Measurements from ENCODE around the gene FSTL4.

The FSTL4 gene

GRCh38 chr5:133390416-133391353, 221.7 kb downstream of the FSTL4 start:
- H3K79me2 ChIP-seq (ENCODE audit: insufficient read depth, low read length), result no peaks in the 10 kb centered on the region
- no peaks in the 10 kb centered on the region for H3K27me3 ChIP-seq (ENCODE audit: insufficient read depth, low read length)
- no peaks in the 10 kb centered on the region for H3K4me1 ChIP-seq (ENCODE audit: insufficient read depth, low read length, severe bottlenecking)
- H3K9ac ChIP-seq (ENCODE audit: low read length), result no peak overlapping the region
- TF ChIP-seq CTCF (IDR thresholded peaks at IDR 0.05; ENCODE audit: low read length), result no peak
- TF ChIP-seq EZH2 (IDR thresholded peaks at IDR 0.05; ENCODE audit: borderline replicate concordance, low read length), result no peak
- no peak overlapping the region for H3K27ac ChIP-seq (ENCODE audit: low read depth, low read length, poor library complexity, severe bottlenecking)
- no peaks in the 10 kb centered on the region for H3F3A ChIP-seq (ENCODE audit: insufficient read depth, low read length)
- no peak overlapping the region for H3K4me2 ChIP-seq (ENCODE audit: low read length)
- no peaks in the 10 kb centered on the region for H3K9me2 ChIP-seq (ENCODE audit: low read depth, low read length)
- no peaks in the 10 kb centered on the region for H3K9me3 ChIP-seq (ENCODE audit: low read length)
- H4K20me1 ChIP-seq (ENCODE audit: insufficient read depth, low read length), result no peaks in the 10 kb centered on the region
- H2AFZ ChIP-seq (ENCODE audit: low read length), result no peak overlapping the region
- H3K36me3 ChIP-seq (ENCODE audit: insufficient read depth, low read length), result no peaks in the 10 kb centered on the region
- H3K4me3 ChIP-seq (ENCODE audit: low read depth, low read length, poor library complexity, severe bottlenecking), result no peak overlapping the region

DNA sequence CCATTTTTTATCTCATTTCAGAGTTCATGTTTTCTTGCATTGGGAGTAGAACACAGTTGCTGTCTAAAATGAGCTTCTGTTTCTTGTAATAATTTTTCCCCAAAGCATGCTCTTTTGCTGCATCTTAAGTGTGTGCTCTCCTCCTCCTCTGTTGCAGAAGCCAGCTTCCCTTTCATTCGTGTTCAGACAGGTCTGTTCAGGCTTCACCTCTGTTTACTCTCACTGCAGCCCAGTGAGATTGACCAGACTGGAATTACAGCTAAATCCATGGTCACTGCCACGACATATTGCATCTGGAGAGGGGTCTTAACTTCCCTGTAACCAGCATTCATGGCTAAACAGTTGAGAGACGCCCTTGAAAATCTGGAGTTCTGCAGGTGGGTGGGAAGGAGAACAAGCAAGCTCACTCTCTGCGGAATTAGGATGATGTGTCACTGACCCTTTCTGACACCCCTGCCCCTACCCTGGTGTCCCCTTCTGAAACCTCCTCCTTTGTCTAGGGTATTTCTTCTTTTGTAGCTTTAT, 223.2 kb downstream of the FSTL4 start:
- no peak overlapping the region for H2AFZ ChIP-seq (ENCODE audit: low read length)
- no peaks in the 10 kb centered on the region for H3K27me3 ChIP-seq (ENCODE audit: insufficient read depth, low read length)
- no peak overlapping the region for H3K9ac ChIP-seq (ENCODE audit: low read length)
- TF ChIP-seq CTCF (IDR thresholded peaks at IDR 0.05; ENCODE audit: low read length), result no peak
- TF ChIP-seq EZH2 (IDR thresholded peaks at IDR 0.05; ENCODE audit: borderline replicate concordance, low read length), result no peak
- no peak overlapping the region for H3K4me2 ChIP-seq (ENCODE audit: low read length)
- no peaks in the 10 kb centered on the region for H3K4me1 ChIP-seq (ENCODE audit: insufficient read depth, low read length, severe bottlenecking)
- H3K9me2 ChIP-seq (ENCODE audit: low read depth, low read length), result no peaks in the 10 kb centered on the region
- H4K20me1 ChIP-seq (ENCODE audit: insufficient read depth, low read length), result no peaks in the 10 kb centered on the region
- H3F3A ChIP-seq (ENCODE audit: insufficient read depth, low read length), result no peaks in the 10 kb centered on the region
- no peaks in the 10 kb centered on the region for H3K36me3 ChIP-seq (ENCODE audit: insufficient read depth, low read length)
- H3K9me3 ChIP-seq (ENCODE audit: low read length), result no peaks in the 10 kb centered on the region
- H3K4me3 ChIP-seq (ENCODE audit: low read depth, low read length, poor library complexity, severe bottlenecking), result no peak overlapping the region
- H3K79me2 ChIP-seq (ENCODE audit: insufficient read depth, low read length), result no peaks in the 10 kb centered on the region
- no peak overlapping the region for H3K27ac ChIP-seq (ENCODE audit: low read depth, low read length, poor library complexity, severe bottlenecking)

DNA sequence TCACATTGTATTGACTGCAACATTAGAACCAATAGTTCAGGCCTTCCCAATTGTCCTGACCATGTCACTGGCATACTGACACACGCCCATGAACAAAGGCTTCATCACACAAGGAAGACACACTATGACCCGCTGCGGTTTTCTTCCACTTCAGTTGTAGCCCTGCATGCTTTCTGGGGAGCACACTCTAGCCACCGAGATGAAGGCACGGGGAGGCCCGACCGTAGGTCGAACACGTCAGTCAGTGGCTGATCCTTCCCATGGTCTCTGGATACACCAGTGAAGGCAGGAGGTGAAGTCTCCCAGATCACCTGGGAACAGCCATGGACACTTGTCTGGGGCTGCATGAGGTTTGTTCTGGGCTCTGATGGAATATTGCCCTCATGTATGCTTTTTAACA, 224.7 kb downstream of the FSTL4 start:
- Histone ChIP-seq H3F3A (ENCODE audit: insufficient read depth, low read length) (no peaks in the 10 kb centered on the region), H3K36me3 (ENCODE audit: insufficient read depth, low read length) (no peaks in the 10 kb centered on the region), H3K9me2 (ENCODE audit: low read depth, low read length) (no peaks in the 10 kb centered on the region), H3K9ac (ENCODE audit: low read length) (no peak overlapping the region), H3K27ac (ENCODE audit: low read depth, low read length, poor library complexity, severe bottlenecking) (no peak overlapping the region), H3K4me3 (ENCODE audit: low read depth, low read length, poor library complexity, severe bottlenecking) (no peak overlapping the region), H2AFZ (ENCODE audit: low read length) (no peak overlapping the region), H3K4me2 (ENCODE audit: low read length) (no peak overlapping the region), H3K27me3 (ENCODE audit: insufficient read depth, low read length) (peaks cover 4% of the 10 kb centered on the region; the same call in 1 of the 2 replicates), H3K9me3 (ENCODE audit: low read length) (no peaks in the 10 kb centered on the region), H3K79me2 (ENCODE audit: insufficient read depth, low read length) (no peaks in the 10 kb centered on the region), H4K20me1 (ENCODE audit: insufficient read depth, low read length) (no peaks in the 10 kb centered on the region), H3K4me1 (ENCODE audit: insufficient read depth, low read length, severe bottlenecking) (no peaks in the 10 kb centered on the region)
- TF ChIP-seq EZH2 (IDR thresholded peaks at IDR 0.05; ENCODE audit: borderline replicate concordance, low read length) (no peak), CTCF (IDR thresholded peaks at IDR 0.05; ENCODE audit: low read length) (no peak)
